M059J (cell line): ENCODE measurements around the gene MISP. TPM values are rescaled to one million over a fixed set of nuclear protein-coding genes. Genes with fewer than 3 reads are reported as not detected.
A peak's percentile ranks its signal among the peaks of the same experiment; 100 is the strongest.

Experiments used
- DNase-seq: peaks from one replicate; pipeline ENCODE4 v3.0.0-alpha.2; 2012; ENCODE audit warnings: low read depth
- total RNA-seq: library from RNA; depleted of rRNA; stranded (reverse); fragments of >200 nt; shearing (Covaris generic); gene quantifications from 2 replicates; pipeline ENCODE4 v1.2.3, GENCODE V29; 2014

Gene MISP
- total RNA-seq, 1 experiment from 2014 or later, result 0.37 TPM

DNA sequence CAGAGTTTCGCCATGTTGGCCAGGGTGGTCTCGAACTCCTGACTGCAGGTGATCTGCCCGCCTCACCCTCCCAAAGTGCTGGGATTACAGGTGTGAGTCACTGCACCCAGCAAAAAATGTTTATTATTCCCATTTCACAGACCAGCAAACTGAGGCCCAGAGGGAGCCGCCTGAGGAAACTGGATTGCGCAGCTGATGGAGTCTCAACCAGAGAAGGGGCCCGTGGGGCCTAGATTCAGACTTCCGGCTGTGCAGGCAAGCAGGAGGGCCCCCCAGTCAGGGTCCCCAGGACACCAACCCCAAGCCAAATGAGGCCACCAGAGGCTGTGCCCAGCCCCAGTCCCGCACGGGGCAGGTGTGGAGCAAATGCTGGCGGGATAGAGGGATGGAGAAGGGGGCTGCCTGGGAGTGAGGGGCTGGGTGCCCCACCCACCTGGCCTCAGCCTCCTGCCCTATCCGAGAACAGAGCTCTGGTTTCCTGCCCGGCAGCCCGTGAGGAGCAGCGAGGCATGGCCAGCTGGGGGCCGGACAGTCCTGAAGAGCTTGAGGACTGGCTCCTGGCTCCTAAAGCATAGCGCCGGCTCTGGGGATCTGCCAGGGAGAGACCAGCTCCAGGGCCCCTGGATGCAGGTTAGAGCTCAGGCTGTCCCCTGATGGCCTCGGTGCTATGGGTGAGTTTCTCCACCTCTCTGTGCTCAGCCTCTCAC, 22.0 kb downstream of the MISP start:
- DNase-seq, result peak; percentile 32

DNA sequence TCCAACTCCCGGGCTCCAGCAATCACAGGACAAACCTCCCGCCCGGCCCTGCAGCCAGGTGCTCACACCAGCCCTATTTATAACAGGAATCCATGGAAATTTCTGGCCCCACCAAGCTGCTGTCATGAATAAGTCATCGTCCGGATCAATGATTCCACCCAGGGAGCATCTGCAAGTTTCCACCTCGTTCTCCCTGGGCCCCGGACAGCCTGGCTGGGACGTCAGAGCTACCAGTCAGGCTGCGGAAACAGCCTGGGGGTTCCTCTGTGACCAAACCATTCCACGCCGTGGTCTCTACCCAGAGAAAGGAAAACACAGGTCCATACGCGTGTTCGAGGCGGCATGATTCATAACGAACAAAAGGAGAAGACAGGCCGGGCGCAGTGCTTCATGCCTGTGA, 25.6 kb downstream of the MISP start:
- DNase-seq, result peak; percentile 29

- peak; percentile 95 for DNase-seq
Measured at GRCh38 chr19:778910-779653, 28.2 kb downstream of the MISP start.

DNA sequence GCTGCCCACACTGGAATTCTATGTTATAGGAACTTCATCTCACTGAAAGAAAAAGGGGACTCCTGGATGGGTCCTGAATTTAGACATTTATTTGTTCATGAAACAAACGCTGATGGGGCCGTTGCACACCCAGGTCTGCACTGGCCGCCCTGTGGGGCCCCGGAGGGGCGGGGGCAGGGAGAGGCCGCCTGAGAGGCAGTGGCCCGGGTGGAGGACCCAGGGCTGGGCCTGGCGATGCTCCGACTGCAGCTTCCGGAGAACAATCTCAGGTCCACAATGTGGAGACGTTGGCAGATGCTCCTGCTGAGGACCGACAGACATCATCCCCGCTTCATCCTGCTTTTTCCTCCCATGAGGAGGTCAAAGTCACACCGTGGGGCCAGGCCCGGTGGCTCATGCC, 30.0 kb downstream of the MISP start:
- DNase-seq, result no peak

GRCh38 chr19:781800-782184, 30.9 kb downstream of the MISP start:
- no peak for DNase-seq

DNA sequence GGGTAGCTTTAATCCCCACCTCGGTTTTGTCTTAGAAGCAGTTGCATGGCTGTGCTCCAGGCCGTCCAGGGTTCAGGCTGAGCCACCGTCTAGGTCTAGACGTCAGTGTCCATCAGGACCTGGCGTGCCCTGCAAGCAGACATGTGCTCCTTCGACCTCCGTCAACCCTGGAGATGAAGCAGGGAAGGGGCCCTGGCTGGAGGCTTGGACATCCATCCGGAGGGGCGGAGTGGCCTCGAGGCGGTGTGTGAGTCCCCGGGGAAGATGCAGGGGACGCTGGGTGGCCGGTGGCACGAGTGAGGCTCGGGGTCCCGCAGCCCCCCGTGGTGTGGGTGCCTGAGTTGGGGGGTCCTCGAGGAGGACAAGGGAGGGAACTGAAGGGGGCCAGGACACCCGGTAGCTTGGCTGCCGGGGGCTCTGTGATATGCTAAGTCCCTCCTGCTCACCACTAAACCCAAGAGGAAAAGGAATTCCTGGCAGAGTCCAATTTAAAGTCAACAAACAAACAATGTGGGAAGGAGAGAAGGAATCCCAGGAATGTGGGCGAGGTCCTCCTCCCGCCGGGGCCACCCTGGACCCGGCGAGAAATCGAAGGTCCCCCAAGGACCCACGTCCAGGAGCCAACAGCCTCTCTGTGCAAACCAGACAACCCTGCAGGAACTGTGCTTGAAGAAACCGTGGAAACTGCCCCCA, 31.4 kb downstream of the MISP start:
- DNase-seq, result peak; percentile 79

- no peak for DNase-seq
Measured at GRCh38 chr19:782878-783668, 32.2 kb downstream of the MISP start.

- DNase-seq, result no peak
Measured at GRCh38 chr19:784541-784940, 33.6 kb downstream of the MISP start.

GRCh38 chr19:787536-787935, 36.6 kb downstream of the MISP start:
- no peak for DNase-seq

- no peak for DNase-seq
Measured at GRCh38 chr19:788686-788982, 37.7 kb downstream of the MISP start.

GRCh38 chr19:788983-789700, 38.2 kb downstream of the MISP start:
- DNase-seq, result no peak

- DNase-seq, result no peak
Measured at GRCh38 chr19:789701-790060, 38.8 kb downstream of the MISP start.

DNA sequence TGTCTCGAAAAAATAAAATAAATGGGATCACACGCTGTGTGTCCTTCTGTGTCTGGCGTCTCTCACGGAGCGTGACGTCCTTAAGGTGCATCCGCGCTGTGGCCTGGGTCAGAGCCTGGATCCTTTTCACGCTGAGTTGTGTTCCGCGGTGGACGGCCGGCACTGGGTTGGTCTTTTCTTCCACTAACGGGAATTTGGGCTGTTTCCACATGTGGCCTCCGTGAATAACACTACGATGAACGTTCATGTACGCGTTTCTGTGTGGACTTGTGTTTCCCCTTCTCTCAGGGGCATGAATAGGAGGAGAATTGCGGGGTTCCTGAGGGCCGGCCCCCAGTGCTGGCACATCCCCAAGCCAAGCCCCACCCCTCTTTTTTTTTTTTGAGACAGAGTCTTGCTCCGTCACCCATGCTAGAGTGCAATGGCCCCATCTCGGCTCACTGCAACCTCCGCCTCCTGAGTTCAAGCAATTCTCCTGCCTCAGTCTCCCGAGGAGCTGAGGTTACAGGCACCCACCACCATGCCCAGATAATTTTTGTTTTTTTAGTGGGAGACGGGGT, 40.2 kb downstream of the MISP start:
- DNase-seq, result no peak

DNA sequence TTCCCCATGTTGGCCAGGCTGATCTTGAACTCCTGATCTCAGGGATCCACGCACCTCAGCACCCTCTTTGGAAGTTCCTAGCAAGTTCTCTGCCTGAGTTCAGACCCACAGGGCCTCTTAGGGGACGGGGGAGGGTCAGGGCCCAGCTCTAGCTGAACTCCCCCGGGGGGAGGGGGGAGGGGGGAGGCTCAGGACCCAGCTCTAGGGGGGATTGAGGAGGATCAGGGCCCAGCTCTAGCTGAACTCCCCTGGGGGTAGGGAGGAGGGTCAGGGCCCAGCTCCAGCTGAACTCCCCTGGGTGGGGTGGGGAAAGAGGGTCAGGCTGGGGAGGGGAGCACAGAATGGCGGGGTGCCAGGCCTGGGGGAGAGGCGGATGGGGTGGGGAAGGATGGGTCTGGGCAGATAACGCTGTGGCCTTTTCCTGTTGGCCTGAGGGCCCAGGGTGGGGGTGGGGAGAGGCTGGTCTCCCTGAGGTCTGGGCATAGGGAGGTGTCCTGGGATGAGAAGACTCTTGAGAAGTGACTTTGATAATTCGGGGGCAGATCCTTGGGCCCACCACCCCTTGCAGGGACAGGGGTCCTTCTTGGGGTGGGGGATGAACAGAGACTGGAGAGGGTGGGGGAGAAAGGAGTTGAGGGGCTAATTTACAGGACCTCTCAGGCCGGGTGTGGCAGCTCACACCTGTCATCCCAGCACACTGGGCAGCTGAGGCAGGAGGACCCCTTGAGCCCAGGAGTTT, 40.8 kb downstream of the MISP start:
- no peak for DNase-seq

DNA sequence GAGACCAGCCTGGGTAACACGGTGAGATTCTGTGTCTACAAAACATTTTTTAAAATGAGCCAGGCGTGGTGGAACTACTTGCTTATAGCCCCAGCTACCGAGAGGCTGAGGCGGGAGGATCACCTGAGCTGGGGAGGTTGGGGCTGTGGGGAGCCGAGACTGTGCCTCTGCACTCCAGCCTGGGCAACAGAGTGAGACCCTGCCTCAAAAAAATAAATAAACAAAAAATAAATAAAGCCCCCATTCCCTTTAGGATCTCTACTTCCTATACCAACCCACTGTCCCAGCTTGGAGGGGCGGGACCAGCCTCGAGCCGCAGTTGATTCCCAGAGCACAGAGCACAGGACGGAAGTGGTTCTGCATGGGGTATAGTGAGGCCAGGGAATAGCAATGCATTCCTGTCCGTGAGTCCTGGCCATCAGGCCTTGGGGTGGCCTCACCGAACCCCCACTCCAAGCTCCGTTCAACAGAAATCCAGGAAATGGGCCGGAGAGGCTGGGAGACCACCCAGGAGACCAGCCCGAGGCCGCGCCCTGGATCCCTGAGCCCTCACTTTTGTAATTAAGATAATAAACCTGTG, 41.5 kb downstream of the MISP start:
- no peak for DNase-seq

GRCh38 chr19:793806-794205, 42.9 kb downstream of the MISP start:
- DNase-seq, result no peak

GRCh38 chr19:795073-795611, 44.2 kb downstream of the MISP start:
- no peak for DNase-seq

DNA sequence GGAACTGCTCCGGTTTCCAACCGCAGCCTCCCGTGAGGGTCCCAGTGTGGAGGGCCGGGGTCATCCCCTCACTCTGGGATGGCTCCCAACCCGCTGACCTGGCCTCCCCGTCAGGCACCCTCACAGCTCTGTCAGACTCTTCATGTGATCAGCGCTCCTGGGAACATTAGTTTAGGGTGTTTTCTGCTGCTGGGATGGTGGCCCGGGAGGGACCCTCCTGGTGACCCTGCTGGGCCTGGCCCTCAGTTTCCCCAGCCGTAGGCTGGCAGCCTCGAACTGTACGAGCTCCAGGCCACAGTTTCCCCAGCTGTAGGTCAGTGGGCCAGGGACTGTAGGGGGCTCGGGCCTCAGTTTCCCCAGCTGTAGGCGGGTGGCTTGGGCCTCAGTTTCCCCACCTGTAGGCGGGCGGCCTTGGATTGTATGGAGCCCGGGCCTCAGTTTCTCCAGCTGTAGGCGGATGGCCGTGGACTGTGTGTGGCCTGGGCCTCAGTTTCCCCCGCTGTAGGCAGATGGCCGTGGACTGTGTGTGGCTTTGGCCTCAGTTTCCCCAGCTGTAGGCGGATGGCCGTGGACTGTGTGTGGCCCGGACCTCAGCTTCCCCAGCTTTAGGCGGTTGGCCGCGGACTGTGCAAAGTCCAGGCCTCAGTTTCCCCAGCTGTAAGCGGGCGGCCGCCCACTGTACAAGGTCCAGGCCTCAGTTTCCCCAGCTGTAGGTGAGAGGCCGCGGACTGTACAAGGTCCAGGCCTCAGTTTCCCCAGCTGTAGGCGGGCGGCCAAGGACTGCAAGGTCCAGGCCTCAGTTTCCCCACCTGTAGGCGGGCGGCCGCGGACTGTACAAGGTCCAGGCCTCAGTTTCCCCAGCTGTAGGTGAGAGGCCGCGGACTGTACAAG, 45.0 kb downstream of the MISP start:
- no peak for DNase-seq
